H1 (cell line): ENCODE results near the gene CALU. TPM values are rescaled to one million over a fixed set of nuclear protein-coding genes. Genes with fewer than 3 reads are reported as not detected.

Experiments
- CTCF ChIA-PET: fragments of 300-600 bp; sonication (Branson Sonifier 250); formaldehyde crosslinking; loops from one replicate; lab custom pipeline; 2021; ENCODE audit not compliant: partially characterized antibody; lab: Charles Lee
- POLR2A ChIA-PET: fragments of 300-600 bp; sonication (Branson Sonifier 250); formaldehyde crosslinking; loops from one replicate; lab custom pipeline; 2021; ENCODE audit warnings: inconsistent platforms; ENCODE audit not compliant: partially characterized antibody; lab: Charles Lee
- DNase-seq, 2 experiments: peaks; one replicate each; pipeline versions ENCODE4 v3.0.0 to v3.0.0-alpha.2; 2010 to 2022; ENCODE audit warnings: low spot score in 2 of 2, low read depth in 1 of 2, mixed read lengths in 1 of 2
- FAIRE-seq: peaks from 2 replicates; lab custom pipeline; 2011; peaks lifted over from hg19 to GRCh38; lab: Jason Lieb, UNC
- H2AFZ ChIP-seq: 2 replicates; pipeline ENCODE4 v1.8.1; 2012; ENCODE audit warnings: low read length, inconsistent platforms
- H2AK5ac ChIP-seq: 2 replicates; pipeline ENCODE4 v1.6.1; 2013; ENCODE audit warnings: low read depth, low read length
- H2BK120ac ChIP-seq: replicated peaks from 2 replicates; pipeline ENCODE3; 2013; ENCODE audit warnings: low read depth, low read length, inconsistent platforms
- H2BK12ac ChIP-seq: 2 replicates; pipeline ENCODE4 v1.6.1; 2013; ENCODE audit warnings: low read depth, low read length
- H2BK15ac ChIP-seq: 2 replicates; pipeline ENCODE4 v1.6.1; 2013; ENCODE audit warnings: low read length
- H2BK20ac ChIP-seq: 2 replicates; pipeline ENCODE4 v1.6.1; 2013; ENCODE audit warnings: low read length
- H2BK5ac ChIP-seq: 2 replicates; pipeline ENCODE4 v1.6.1; 2013; ENCODE audit warnings: low read depth, low read length
- H3K14ac ChIP-seq: 2 replicates; pipeline ENCODE4 v1.6.1; 2013; ENCODE audit warnings: inconsistent platforms; ENCODE audit not compliant: insufficient read length
- H3K18ac ChIP-seq: 2 replicates; pipeline ENCODE4 v1.6.1; 2013; ENCODE audit warnings: low read length; ENCODE audit errors: extremely low read depth
- H3K23ac ChIP-seq: 2 replicates; pipeline ENCODE4 v1.6.1; 2013; ENCODE audit warnings: inconsistent platforms; ENCODE audit not compliant: insufficient read length
- H3K23me2 ChIP-seq: 2 replicates; pipeline ENCODE4 v1.6.1; 2013; ENCODE audit warnings: low read depth, low read length
- H3K27ac ChIP-seq: 2 replicates; pipeline ENCODE4 v1.6.1; 2011; ENCODE audit warnings: low read depth, low read length, inconsistent platforms
- H3K27me3 ChIP-seq, 4 experiments: replicated peaks in 1 of 4; 1 replicate in 1 of 4; 2 replicates in 3 of 4; pipeline versions ENCODE4 v1.6.1 to v1.8.1; 2011 to 2013; ENCODE audit warnings: low read length in 3 of 4, mild to moderate bottlenecking in 3 of 4, inconsistent platforms in 2 of 4, mixed read lengths in 2 of 4, moderate library complexity in 1 of 4; ENCODE audit not compliant: control insufficient read depth in 3 of 4, insufficient read depth in 3 of 4; ENCODE audit errors: extremely low read depth in 1 of 4
- H3K36me3 ChIP-seq, 4 experiments: 2 replicates each; pipeline versions ENCODE4 v1.6.1 to v1.8.1; 2011 to 2013; ENCODE audit warnings: mild to moderate bottlenecking in 4 of 4, low read length in 3 of 4, moderate library complexity in 2 of 4, control low read depth in 1 of 4, inconsistent platforms in 1 of 4; ENCODE audit not compliant: insufficient read depth in 4 of 4, control insufficient read depth in 2 of 4
- H3K4ac ChIP-seq: replicated peaks from 2 replicates; pipeline ENCODE3; 2013; ENCODE audit warnings: low read length, low read depth, mixed read lengths, inconsistent platforms; ENCODE audit not compliant: insufficient read length
- H3K4me1 ChIP-seq, 4 experiments: replicated peaks in 1 of 4; 1 replicate in 1 of 4; 2 replicates in 3 of 4; pipeline versions ENCODE4 v1.6.1 to v1.8.1; 2011 to 2013; ENCODE audit warnings: low read length in 3 of 4, inconsistent platforms in 2 of 4, mixed read lengths in 1 of 4; ENCODE audit not compliant: insufficient read depth in 4 of 4, control insufficient read depth in 3 of 4
- H3K4me2 ChIP-seq, 2 experiments: 2 replicates each; pipeline versions ENCODE4 v1.6.1 to v1.8.1; 2011 to 2013; ENCODE audit warnings: low read depth in 2 of 2, low read length in 2 of 2, control low read depth in 1 of 2, inconsistent platforms in 1 of 2, mild to moderate bottlenecking in 1 of 2; ENCODE audit not compliant: insufficient read depth in 1 of 2
- H3K4me3 ChIP-seq, 4 experiments: fragments of 200-600, 300-600 bp in 1 of 4; sonication (generic), shearing (Covaris generic), sonication (Bioruptor Twin) in 1 of 4; 2 replicates each; pipeline versions ENCODE4 v1.5.1 to v1.8.1; 2011 to 2016; ENCODE audit warnings: low read length in 4 of 4, low read depth in 3 of 4, control low read depth in 2 of 4, inconsistent platforms in 2 of 4, mild to moderate bottlenecking in 2 of 4, mixed read lengths in 1 of 4, moderate library complexity in 1 of 4; ENCODE audit not compliant: insufficient read depth in 2 of 4; ENCODE audit errors: extremely low read depth in 1 of 4
- H3K56ac ChIP-seq: replicated peaks from 2 replicates; pipeline ENCODE3; 2013; ENCODE audit warnings: low read depth, mild to moderate bottlenecking, mixed read lengths, low read length, inconsistent platforms; ENCODE audit not compliant: insufficient read length
- H3K79me1 ChIP-seq: 2 replicates; pipeline ENCODE4 v1.6.1; 2013; ENCODE audit warnings: low read depth, low read length, control low read depth
- H3K79me2 ChIP-seq, 2 experiments: 2 replicates each; pipeline versions ENCODE4 v1.6.1 to v1.8.1; 2012 to 2013; ENCODE audit warnings: low read length in 2 of 2, mild to moderate bottlenecking in 2 of 2, inconsistent platforms in 1 of 2; ENCODE audit not compliant: insufficient read depth in 2 of 2, control insufficient read depth in 1 of 2
- H3K9ac ChIP-seq, 4 experiments: replicated peaks in 1 of 4; 1 replicate in 1 of 4; 2 replicates in 3 of 4; pipeline versions ENCODE4 v1.6.1 to v1.8.1; 2011 to 2013; ENCODE audit warnings: low read depth in 3 of 4, low read length in 3 of 4, control low read depth in 2 of 4, mild to moderate bottlenecking in 2 of 4, moderate library complexity in 2 of 4, inconsistent platforms in 1 of 4; ENCODE audit errors: extremely low read depth in 1 of 4
- H3K9me3 ChIP-seq, 2 experiments: 2 replicates each; pipeline versions ENCODE4 v1.6.1 to v1.8.1; 2012 to 2013; ENCODE audit warnings: mild to moderate bottlenecking in 2 of 2, moderate library complexity in 2 of 2, control low read depth in 1 of 2, inconsistent platforms in 1 of 2, low read depth in 1 of 2, low read length in 1 of 2, mixed read lengths in 1 of 2; ENCODE audit not compliant: insufficient read depth in 2 of 2
- H4K20me1 ChIP-seq, 2 experiments: replicated peaks in 1 of 2; 2 replicates each; pipeline versions ENCODE3 to v1.8.1; 2011 to 2013; ENCODE audit warnings: inconsistent platforms in 2 of 2, low read length in 2 of 2, mild to moderate bottlenecking in 1 of 2; ENCODE audit not compliant: insufficient read depth in 2 of 2, control insufficient read depth in 1 of 2
- H4K5ac ChIP-seq: 2 replicates; pipeline ENCODE4 v1.6.1; 2013; ENCODE audit warnings: low read length, low read depth, mixed read lengths, inconsistent platforms; ENCODE audit not compliant: insufficient read length
- H4K8ac ChIP-seq: 2 replicates; pipeline ENCODE4 v1.8.0; 2013; ENCODE audit warnings: mild to moderate bottlenecking, moderate library complexity, low read length, inconsistent platforms; ENCODE audit not compliant: insufficient read depth; ENCODE audit errors: extremely low read depth
- H4K91ac ChIP-seq: replicated peaks from 2 replicates; pipeline ENCODE3; 2013; ENCODE audit warnings: low read length, mixed read lengths, inconsistent platforms; ENCODE audit not compliant: insufficient read length
- ASH2L ChIP-seq: fragments of 200-600, 300-600 bp; sonication (generic); IDR thresholded peaks from one replicate; pipeline ENCODE4 v1.7.1; 2017; ENCODE audit warnings: low read length
- ATF3 ChIP-seq: IDR thresholded peaks from 2 replicates; pipeline ENCODE4 v1.6.1; 2011; ENCODE audit warnings: low read depth, mild to moderate bottlenecking, low read length; ENCODE audit not compliant: insufficient read depth
- BRCA1 ChIP-seq: IDR thresholded peaks from 2 replicates; pipeline ENCODE4 v1.6.1; 2012; ENCODE audit warnings: low read depth, low read length, improper control_type of control experiment
- CBX8 ChIP-seq: fragments of 300-800, 300-1000 bp; sonication (generic); IDR thresholded peaks from 2 replicates; pipeline ENCODE4 v1.7.1; 2016; ENCODE audit warnings: low read depth, low read length, borderline replicate concordance
- CREB1 ChIP-seq: IDR thresholded peaks from 2 replicates; pipeline ENCODE4 v1.6.1; 2012; ENCODE audit warnings: inconsistent platforms
- EGR1 ChIP-seq: IDR thresholded peaks from 2 replicates; pipeline ENCODE4 v1.6.1; 2011; ENCODE audit warnings: low read depth, low read length, borderline replicate concordance
- EZH2 ChIP-seq: fragments of 200-600 bp; sonication (generic); IDR thresholded peaks from 2 replicates; pipeline ENCODE4 v1.7.1; 2012; ENCODE audit warnings: low read depth, mild to moderate bottlenecking, moderate library complexity, low read length, inconsistent platforms; ENCODE audit not compliant: severe bottlenecking
- POU5F1 ChIP-seq: IDR thresholded peaks from 2 replicates; pipeline ENCODE4 v1.6.1; 2011; ENCODE audit warnings: low read depth, mild to moderate bottlenecking, low read length, moderate library complexity
- RBBP5 ChIP-seq: IDR thresholded peaks from 2 replicates; pipeline ENCODE4 v1.7.1; 2012; ENCODE audit warnings: low read depth, mild to moderate bottlenecking, inconsistent platforms, low read length, moderate library complexity, borderline replicate concordance
- SP2 ChIP-seq: IDR thresholded peaks from 2 replicates; pipeline ENCODE4 v1.6.1; 2012; ENCODE audit warnings: mild to moderate bottlenecking, low read length, inconsistent platforms
- SP4 ChIP-seq: IDR thresholded peaks from 2 replicates; pipeline ENCODE4 v1.6.1; 2012; ENCODE audit warnings: low read length, inconsistent platforms
- SRF ChIP-seq: IDR thresholded peaks from 2 replicates; pipeline ENCODE4 v1.6.1; 2011; ENCODE audit warnings: mild to moderate bottlenecking, low read depth, low read length, moderate library complexity
- WGBS, 2 experiments: shearing (Covaris generic) in 1 of 2; methylation state at CpG; one replicate each; pipeline versions ENCODE4 v1.1.6 to v1.1.7; 2013 to 2015; ENCODE audit warnings: low lambda C conversion rate in 2 of 2, mixed read lengths in 2 of 2, inconsistent platforms in 1 of 2, low coverage in 1 of 2, missing lambda C conversion rate in 1 of 2; ENCODE audit not compliant: insufficient replicate concordance in 2 of 2, insufficient coverage in 1 of 2, insufficient read length in 1 of 2; ENCODE audit errors: extremely low coverage in 1 of 2, missing lambda C conversion rate in 1 of 2; 5-methylcytosine and 5-hydroxymethylcytosine counted together
- polyA plus RNA-seq, 7 experiments: library from polyadenylated mRNA; depleted of rRNA in 3 of 7; stranded (reverse) in 5 of 7; unstranded in 2 of 7; fragments of >200 nt in 5 of 7; fragments of 200-250 nt in 2 of 7; gene quantifications; 1 replicate in 5 of 7; 2 replicates in 1 of 7; 4 replicates in 1 of 7; pipeline versions ENCODE4 v1.2.1 to v1.2.3, GENCODE V29; 2011 to 2013; ENCODE audit warnings: missing spikeins in 2 of 7, mixed read lengths in 2 of 7
- total RNA-seq: library from RNA; stranded (reverse); fragmentation: NEBNext Ultra II Directional; extraction: Animal tissue kit (Norgen Biotek cat#: 25700); gene quantifications from 2 replicates; pipeline ENCODE4 v1.2.1, GENCODE V29; 2021

CALU gene
- total and polyA plus RNA-seq, 2 of the 8 experiments (the other 6 are each of a cell fraction or from before 2014, with no cell fraction given), result 67.2 to 170 TPM

GRCh38 chr7:128811631-128812430, 72.7 kb downstream of the CALU start:
- CTCF ChIA-PET, result interaction anchor here (0.8 to 2.4 kb wide), 10 partner anchors 11 to 73 kb away, joined by 3 to 10 read pairs (median 4); partner anchors contain the start of gene CCDC136
- H3K4me2 ChIP-seq, result no peak overlapping the region
- H2BK120ac ChIP-seq, result no peak overlapping the region
- TF ChIP-seq ASH2L (no peak), POU5F1 (no peak), BRCA1 (no peak), EGR1 (no peak), CREB1 (no peak), RBBP5 (no peak), SRF (no peak), SP2 (no peak), SP4 (no peak), ATF3 (no peak), CBX8 (no peak), EZH2 (no peak)

More at GRCh38 chr7:128811631-128812430, 72.7 kb downstream of the CALU start:
- POLR2A ChIA-PET, result interaction anchor here (1.0 to 2.4 kb wide), 9 partner anchors 9 to 55 kb away, joined by 3 to 9 read pairs (median 4); no protein-coding TSS in a partner anchor
- H3K79me2 ChIP-seq, result no peaks in the 10 kb centered on the region
- H4K5ac ChIP-seq, result no peak overlapping the region
- H3K79me1 ChIP-seq, result no peaks in the 10 kb centered on the region
- no peak overlapping the region for H3K27ac ChIP-seq
- no peak overlapping the region for H2AK5ac ChIP-seq
- 89% methylated on average over 11 of the region's 11 CpGs; no CpG with 5 or more reads in 1 of the 2 experiments for WGBS, 2 experiments
- DNase-seq, result no peak
- H4K8ac ChIP-seq, result no peak overlapping the region; the same call in 1 of the 2 replicates
- no peak overlapping the region for H3K18ac ChIP-seq
- H3K23me2 ChIP-seq, result no peaks in the 10 kb centered on the region
- H3K36me3 ChIP-seq, result peaks cover 3 to 42% (median 9%) of the 10 kb centered on the region in 4 experiments; a peak in 6 of 8 replicates
- no peak overlapping the region for H2AFZ ChIP-seq
- no peaks in the 10 kb centered on the region for H3K27me3 ChIP-seq
- H4K91ac ChIP-seq, result no peak overlapping the region
- H3K23ac ChIP-seq, result no peak overlapping the region
- no peak overlapping the region for H3K4me3 ChIP-seq
- H3K14ac ChIP-seq, result no peak overlapping the region
- H2BK5ac ChIP-seq, result no peak overlapping the region
- no peak for FAIRE-seq
- no peaks in the 10 kb centered on the region for H3K9me3 ChIP-seq
- peaks cover 3 to 9% (median 4%) of the 10 kb centered on the region in 4 experiments; a peak in 6 of 7 replicates for H3K4me1 ChIP-seq
- no peak overlapping the region for H2BK20ac ChIP-seq
- H4K20me1 ChIP-seq, result peaks cover 0 to 2% of the 10 kb centered on the region in 2 experiments
- no peak overlapping the region for H3K9ac ChIP-seq
- no peak overlapping the region for H3K56ac ChIP-seq
- H2BK12ac ChIP-seq, result 0 out of 2 replicates have a peak overlapping the region, but pooled peaks have one; percentile 27
- H2BK15ac ChIP-seq, result no peak overlapping the region
- H3K4ac ChIP-seq, result no peak overlapping the region
